Central memory CD8-positive, alpha-beta T cell (primary cell): Measurements from ENCODE around the gene RAP2B.
A peak's percentile ranks its signal among the peaks of the same experiment; 100 is the strongest.
"Not testable (repeated sequence)": the region's sequence is repeated elsewhere in the genome, so short reads cannot be mapped to it uniquely, and the experiment has no call there.

Source experiments
- ATAC-seq: fragments of 150-1000 bp; cut with Tn5 transposase; replicated peaks from 2 replicates; pipeline ENCODE4 v1.10.0; 2022; ENCODE audit warnings: mild to moderate bottlenecking, moderate FRiP score, moderate number of reproducible peaks; ENCODE audit not compliant: poor library complexity, severe bottlenecking; ENCODE audit errors: extremely low read depth
- DNase-seq, 2 donors: peaks; one replicate each; pipeline ENCODE4 v3.0.0; 2021; ENCODE audit warnings: low spot score in 2 of 2
- H3K27ac Mint-ChIP-seq: one replicate; pipeline ENCODE4 v1.8.0; 2022; ENCODE audit warnings: low read depth, mild to moderate bottlenecking, moderate library complexity, mixed read lengths
- H3K27me3 Mint-ChIP-seq: one replicate; pipeline ENCODE4 v1.8.0; 2022; ENCODE audit warnings: mixed read lengths
- H3K36me3 Mint-ChIP-seq: one replicate; pipeline ENCODE4 v1.8.0; 2022; ENCODE audit warnings: mild to moderate bottlenecking, moderate library complexity, mixed read lengths; ENCODE audit not compliant: insufficient read depth
- H3K4me1 Mint-ChIP-seq: one replicate; pipeline ENCODE4 v1.8.0; 2022; ENCODE audit warnings: mixed read lengths
- H3K4me3 Mint-ChIP-seq: one replicate; pipeline ENCODE4 v1.8.0; 2022; ENCODE audit warnings: mild to moderate bottlenecking, moderate library complexity, mixed read lengths
- H3K9me3 Mint-ChIP-seq: one replicate; pipeline ENCODE4 v1.8.0; 2022; ENCODE audit warnings: mixed read lengths

The RAP2B gene

GRCh38 chr3:153144779-153145178, 17.2 kb upstream of the RAP2B start:
- DNase-seq: no peak
- Mint-ChIP-seq H3K4me1 (peaks cover 7% of the 10 kb centered on the region), H3K27me3 (no peaks in the 10 kb centered on the region), H3K27ac (peak overlapping the region; percentile 30), H3K4me3 (no peak overlapping the region), H3K36me3 (peaks cover 4% of the 10 kb centered on the region), H3K9me3 (no peaks in the 10 kb centered on the region)
- ATAC-seq: no peak

- H3K36me3 Mint-ChIP-seq: peaks cover 4% of the 10 kb centered on the region
- H3K4me3 Mint-ChIP-seq: no peak overlapping the region
- H3K27me3 Mint-ChIP-seq: no peaks in the 10 kb centered on the region
- H3K4me1 Mint-ChIP-seq: peaks cover 5% of the 10 kb centered on the region
- ATAC-seq: no peak
- no peaks in the 10 kb centered on the region for H3K9me3 Mint-ChIP-seq
- no peak for DNase-seq
- no peak overlapping the region for H3K27ac Mint-ChIP-seq
Observed at GRCh38 chr3:153145454-153145853, 16.6 kb upstream of the RAP2B start.

DNA sequence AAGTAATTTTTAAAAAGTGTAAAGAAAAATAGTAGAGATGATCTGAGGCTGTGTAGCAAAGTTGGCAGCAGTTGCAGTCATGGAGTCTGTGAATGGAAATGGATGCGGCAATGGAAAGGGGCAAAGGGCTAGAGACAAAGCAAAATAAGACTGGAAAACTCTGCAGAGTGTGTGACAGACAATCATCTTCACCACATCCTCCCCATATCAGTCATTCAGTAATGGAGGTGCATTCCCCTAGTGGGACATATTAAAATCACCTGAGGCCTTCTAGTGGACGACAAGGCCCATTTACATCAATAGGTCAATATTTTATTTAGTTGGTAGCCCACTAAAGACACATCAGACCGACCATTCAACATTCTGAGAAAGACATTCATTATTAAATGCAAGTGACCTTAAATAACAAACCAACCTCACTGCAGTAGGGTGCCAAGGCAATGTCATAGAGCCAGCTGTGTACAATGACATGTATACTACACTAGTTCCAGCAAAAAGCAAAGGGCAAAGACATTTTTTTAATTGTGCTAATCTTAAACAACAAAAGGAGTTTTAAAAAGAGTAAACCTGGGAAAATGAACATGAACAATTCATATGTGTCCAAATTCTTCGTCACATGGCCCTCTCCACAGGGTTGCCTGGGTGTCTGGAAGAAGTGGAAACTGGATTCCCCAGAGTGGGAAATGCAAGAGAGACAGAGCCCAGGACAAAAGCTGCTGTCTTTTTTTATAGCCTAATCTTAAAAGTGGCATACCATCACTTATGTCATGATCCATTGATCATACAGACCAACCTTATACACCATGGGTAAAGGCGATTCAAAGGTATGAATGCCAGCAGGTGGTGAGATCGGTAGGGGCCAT, 15.6 kb upstream of the RAP2B start:
- H3K36me3 Mint-ChIP-seq: peaks cover 4% of the 10 kb centered on the region
- ATAC-seq (no peak), DNase-seq (no peak)
- no peak overlapping the region for H3K4me3 Mint-ChIP-seq
- no peak overlapping the region for H3K27ac Mint-ChIP-seq
- H3K4me1 Mint-ChIP-seq: no peaks in the 10 kb centered on the region
- H3K27me3 Mint-ChIP-seq: no peaks in the 10 kb centered on the region
- H3K9me3 Mint-ChIP-seq: no peaks in the 10 kb centered on the region

DNA sequence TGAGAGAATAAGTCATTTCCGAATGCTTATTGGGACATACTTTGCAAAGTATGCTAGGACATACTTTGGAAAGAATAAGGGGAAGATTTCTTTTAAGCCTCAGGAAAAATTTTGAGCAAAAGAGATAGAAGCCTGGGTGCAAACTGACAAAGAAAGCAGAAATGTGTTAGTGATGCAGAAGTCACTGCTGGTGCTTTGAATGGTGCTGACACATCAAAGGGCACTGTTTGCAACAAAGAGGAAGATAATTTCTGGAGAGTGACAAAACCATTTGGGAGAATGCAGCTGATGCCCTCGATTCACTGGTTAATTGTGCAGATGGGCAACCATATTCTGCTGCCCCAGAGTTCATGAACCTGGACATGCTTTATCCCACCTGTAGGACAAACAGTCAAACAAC, 11.0 kb upstream of the RAP2B start:
- DNase-seq: no peak
- Mint-ChIP-seq H3K27ac (no peak overlapping the region), H3K27me3 (no peaks in the 10 kb centered on the region)

GRCh38 chr3:153155786-153156185, 6.2 kb upstream of the RAP2B start:
- DNase-seq, H3K27ac Mint-ChIP-seq, H3K4me3 Mint-ChIP-seq, H3K36me3 Mint-ChIP-seq, H3K27me3 Mint-ChIP-seq, H3K4me1 Mint-ChIP-seq, ATAC-seq, H3K9me3 Mint-ChIP-seq: not testable (repeated sequence)

More for the DNA sequence above, 11.0 kb upstream of the RAP2B start:
- Mint-ChIP-seq H3K36me3 (peaks cover 4% of the 10 kb centered on the region), H3K4me1 (no peaks in the 10 kb centered on the region), H3K4me3 (no peak overlapping the region), H3K9me3 (no peaks in the 10 kb centered on the region)
- no peak for ATAC-seq

- Mint-ChIP-seq H3K27ac (no peak overlapping the region), H3K9me3 (no peaks in the 10 kb centered on the region), H3K36me3 (peaks cover 25% of the 10 kb centered on the region), H3K4me1 (peaks cover 10% of the 10 kb centered on the region), H3K27me3 (no peaks in the 10 kb centered on the region), H3K4me3 (no peak overlapping the region)
- DNase-seq (no peak), ATAC-seq (no peak)
Observed at GRCh38 chr3:153158189-153158588, 3.8 kb upstream of the RAP2B start.

- Mint-ChIP-seq H3K4me3 (peak overlapping the region; percentile 94), H3K9me3 (no peaks in the 10 kb centered on the region), H3K4me1 (peaks cover 17% of the 10 kb centered on the region), H3K27me3 (no peaks in the 10 kb centered on the region), H3K27ac (peak overlapping the region; percentile 92), H3K36me3 (peaks cover 31% of the 10 kb centered on the region)
- ATAC-seq: no peak
- DNase-seq: no peak
Observed at GRCh38 chr3:153158961-153159735, 2.9 kb upstream of the RAP2B start.

GRCh38 chr3:153159771-153160397, 2.1 kb upstream of the RAP2B start:
- H3K4me1 Mint-ChIP-seq: peaks cover 24% of the 10 kb centered on the region
- DNase-seq: no peak
- no peaks in the 10 kb centered on the region for H3K9me3 Mint-ChIP-seq
- H3K36me3 Mint-ChIP-seq: peaks cover 31% of the 10 kb centered on the region
- H3K4me3 Mint-ChIP-seq: peak overlapping the region; percentile 94
- H3K27ac Mint-ChIP-seq: peak overlapping the region; percentile 92
- no peak for ATAC-seq
- no peaks in the 10 kb centered on the region for H3K27me3 Mint-ChIP-seq

DNA sequence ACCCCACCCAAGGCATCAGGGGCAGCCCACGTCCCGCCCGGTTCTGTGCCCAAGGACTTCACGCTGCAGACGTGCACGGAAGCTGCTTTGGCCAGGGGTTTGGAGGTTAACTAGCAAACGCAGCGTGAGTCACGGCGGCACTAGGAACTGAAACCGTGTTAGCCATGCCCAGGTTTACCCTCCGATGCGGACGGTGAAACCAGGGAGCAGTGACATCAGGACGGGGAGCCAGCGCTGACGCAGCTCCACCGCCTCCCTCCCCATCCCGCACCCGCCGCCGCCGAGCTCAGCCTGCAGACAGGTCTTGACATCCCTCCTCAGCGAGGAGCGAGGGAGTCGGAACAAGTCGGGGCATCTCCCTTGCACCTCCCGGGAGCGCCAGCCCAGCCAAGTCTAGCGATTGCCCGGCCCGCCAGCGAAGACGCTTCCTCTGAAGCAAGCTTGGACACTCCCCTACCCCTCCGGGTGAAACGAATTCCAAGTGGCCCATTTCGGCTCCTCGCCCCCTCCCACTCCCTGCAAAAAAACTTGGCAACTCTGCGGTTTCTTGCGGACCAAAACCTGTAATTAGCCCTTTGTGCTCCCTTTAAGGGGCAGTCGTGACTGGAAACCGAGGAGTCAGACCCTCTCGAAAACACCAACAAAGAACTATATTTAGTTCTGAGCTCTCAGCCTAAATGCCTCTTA, 1.4 kb upstream of the RAP2B start:
- DNase-seq (peak; percentile 52 to 63), ATAC-seq (peak; percentile 25)
- H3K4me1 Mint-ChIP-seq: peaks cover 31% of the 10 kb centered on the region
- H3K27ac Mint-ChIP-seq: peak overlapping the region; percentile 92
- peaks cover 33% of the 10 kb centered on the region for H3K36me3 Mint-ChIP-seq
- H3K27me3 Mint-ChIP-seq: no peaks in the 10 kb centered on the region
- peak overlapping the region; percentile 94 for H3K4me3 Mint-ChIP-seq
- H3K9me3 Mint-ChIP-seq: no peaks in the 10 kb centered on the region

GRCh38 chr3:153161138-153161713, 800 bp upstream of the RAP2B start:
- Mint-ChIP-seq H3K4me3 (peak overlapping the region; percentile 94), H3K36me3 (peaks cover 33% of the 10 kb centered on the region), H3K9me3 (no peaks in the 10 kb centered on the region), H3K27me3 (no peaks in the 10 kb centered on the region), H3K4me1 (peaks cover 36% of the 10 kb centered on the region), H3K27ac (peak overlapping the region; percentile 92)
- DNase-seq (peak; percentile 72 to 86), ATAC-seq (peak; percentile 82)

- H3K9me3 Mint-ChIP-seq: no peaks in the 10 kb centered on the region
- DNase-seq (peak; percentile 33 to 36), ATAC-seq (no peak)
- peak overlapping the region; percentile 94 for H3K4me3 Mint-ChIP-seq
- peaks cover 48% of the 10 kb centered on the region for H3K4me1 Mint-ChIP-seq
- H3K36me3 Mint-ChIP-seq: peaks cover 35% of the 10 kb centered on the region
- H3K27me3 Mint-ChIP-seq: no peaks in the 10 kb centered on the region
- H3K27ac Mint-ChIP-seq: peak overlapping the region; percentile 92
Observed at GRCh38 chr3:153162513-153163392, 727 bp downstream of the RAP2B start.
